OCI-LY3 (cell line): ENCODE results near the gene VAV2.

ENCODE experiments used
- CTCF ChIP-seq: fragments of 200-600, 300-600 bp; sonication (generic); IDR thresholded peaks from 2 replicates; pipeline ENCODE4 v1.5.1; 2014; ENCODE audit warnings: antibody characterized with exemption, low read length, low read depth
- EZH2phosphoT487 ChIP-seq: fragments of 200-600 bp; shearing (Covaris generic); IDR thresholded peaks from 2 replicates; pipeline ENCODE4 v1.6.1; 2018; ENCODE audit warnings: antibody characterized with exemption, mixed run types, low read depth

GRCh38 chr9:133774799-133775198 is 217.3 kb downstream of the VAV2 start:
- TF ChIP-seq CTCF (no peak), EZH2phosphoT487 (no peak)
